ENCODE results near the gene ICAM1.

ICAM1 gene

DNA sequence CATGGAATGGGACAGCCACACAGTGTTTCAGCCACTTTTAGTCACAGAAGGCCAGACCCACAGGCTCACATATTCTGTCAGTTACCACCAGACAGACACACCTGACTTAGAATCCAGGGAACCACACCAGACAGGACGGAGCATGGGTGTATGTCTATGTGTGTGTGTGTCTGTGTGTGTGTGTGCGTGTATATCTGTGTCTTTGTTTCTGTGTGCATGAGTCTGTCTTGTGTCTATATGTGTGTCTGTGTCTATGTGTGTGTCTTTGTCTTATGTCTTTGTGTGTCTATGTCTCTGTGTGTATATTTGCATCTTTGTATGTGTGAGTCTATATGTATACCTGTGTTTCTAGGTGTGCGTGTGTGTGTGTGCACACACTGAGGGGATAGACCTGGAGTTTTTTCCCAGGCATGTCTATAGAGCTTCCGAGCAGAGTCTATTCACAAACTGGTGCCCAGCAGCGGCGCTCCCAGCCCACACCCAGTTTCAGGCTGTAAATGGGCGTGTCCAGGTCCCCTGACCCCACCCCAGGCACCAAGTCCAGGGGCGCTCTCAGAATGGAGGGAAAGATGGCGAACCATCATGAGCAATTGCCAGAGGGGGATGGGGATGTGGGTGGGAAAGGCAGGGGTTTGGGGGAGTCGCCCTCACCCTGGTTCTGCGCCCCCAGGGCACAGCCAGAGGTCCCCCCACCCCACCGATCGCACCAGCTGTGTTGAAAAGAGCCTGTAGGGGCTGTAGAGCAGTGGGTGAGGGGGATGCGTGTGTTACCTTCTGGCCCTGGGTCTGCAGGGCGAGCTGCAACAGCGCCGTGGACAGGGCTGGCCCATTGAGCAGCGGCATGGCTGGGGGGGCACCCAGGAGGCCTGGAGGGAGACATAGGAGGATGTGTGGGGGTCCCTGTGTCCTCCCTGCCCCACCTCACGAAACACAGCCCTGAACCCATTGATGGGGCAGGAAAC lies 51.2 kb downstream of the ICAM1 start:
- DNase-seq (ENCODE audit: low spot score) = no peak

DNA sequence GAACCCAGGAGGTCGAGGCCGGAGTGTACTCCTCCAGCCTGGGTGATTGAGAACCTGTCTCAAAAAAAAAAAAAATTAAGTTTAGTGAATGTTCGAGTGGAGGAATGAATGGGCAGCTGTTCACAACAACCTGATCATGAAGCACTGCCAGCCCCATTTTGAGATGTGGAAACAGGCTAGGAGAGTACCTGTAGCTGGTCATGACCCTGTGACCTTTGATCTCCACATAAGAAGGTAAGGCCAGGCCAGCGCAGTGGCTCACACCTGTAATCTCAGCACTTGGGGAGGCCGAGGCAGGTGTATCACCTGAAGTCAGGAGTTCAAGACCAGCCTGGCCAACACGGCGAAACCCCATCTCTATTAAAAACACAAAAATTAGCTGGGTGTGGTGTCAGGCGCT lies 54.8 kb downstream of the ICAM1 start:
- no peak for DNase-seq (ENCODE audit: low spot score)

DNA sequence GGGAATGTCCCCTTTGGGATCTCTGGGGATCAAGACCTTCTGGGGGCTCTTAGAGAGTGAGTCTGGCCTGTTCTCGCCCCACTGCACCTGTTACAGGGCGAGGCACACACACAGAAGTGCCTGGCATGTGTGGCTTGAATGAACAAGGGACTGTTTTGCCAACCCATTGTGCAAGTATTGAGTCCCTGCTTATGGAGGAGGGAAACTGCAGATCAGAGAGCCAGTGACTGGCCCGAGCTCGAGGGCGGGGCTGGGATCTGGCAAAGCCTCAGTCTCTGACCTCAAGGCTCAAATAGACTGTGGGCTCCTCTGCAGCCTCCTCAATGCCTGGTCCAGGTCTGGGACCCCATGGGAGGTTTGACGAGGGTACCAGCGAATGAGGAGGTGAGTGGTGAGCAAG lies 56.9 kb downstream of the ICAM1 start:
- DNase-seq (ENCODE audit: low spot score) = no peak

DNA sequence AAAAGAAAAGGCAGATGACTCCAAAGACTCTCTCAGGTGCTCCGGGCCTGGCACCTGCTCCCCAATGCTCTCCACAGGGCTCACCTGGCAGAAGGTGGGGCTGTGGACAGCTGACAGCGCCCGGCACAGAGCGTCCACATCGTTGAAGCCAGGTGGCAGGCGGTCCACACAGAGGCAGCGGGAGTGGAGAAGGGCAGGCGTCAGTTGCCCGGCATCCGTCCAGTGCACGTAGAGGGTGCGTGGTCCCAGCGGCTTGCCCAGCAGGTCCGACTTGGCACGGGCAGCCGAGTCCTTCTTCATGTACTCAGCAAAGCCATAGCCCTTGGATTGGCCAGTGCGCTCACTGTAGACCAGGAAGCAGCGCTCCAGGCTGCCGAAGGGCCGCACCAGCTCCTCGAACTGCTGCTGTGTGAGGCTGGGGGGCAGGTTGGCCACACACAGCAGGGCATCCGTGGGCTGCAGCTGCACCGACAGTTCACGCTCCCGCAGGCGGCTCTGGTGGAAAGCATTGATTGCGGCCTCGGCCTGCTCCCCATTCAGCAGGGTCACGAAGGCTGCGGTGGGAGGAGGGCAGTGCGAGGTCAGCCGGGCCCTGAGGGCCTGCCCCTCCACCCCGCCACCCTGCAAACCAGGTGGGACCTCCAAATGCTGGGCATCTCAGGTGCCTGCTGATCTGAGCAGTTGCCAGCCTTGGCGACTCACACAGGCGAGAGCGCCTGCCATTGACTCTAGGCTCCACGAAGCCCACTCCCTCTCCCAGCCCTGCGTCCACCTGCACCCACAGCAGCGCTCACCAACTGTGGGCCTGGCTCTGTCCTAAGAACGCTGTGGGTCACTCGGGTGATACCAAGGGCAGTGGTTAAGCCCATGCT lies 57.9 kb downstream of the ICAM1 start:
- no peak for DNase-seq (ENCODE audit: low spot score)

DNA sequence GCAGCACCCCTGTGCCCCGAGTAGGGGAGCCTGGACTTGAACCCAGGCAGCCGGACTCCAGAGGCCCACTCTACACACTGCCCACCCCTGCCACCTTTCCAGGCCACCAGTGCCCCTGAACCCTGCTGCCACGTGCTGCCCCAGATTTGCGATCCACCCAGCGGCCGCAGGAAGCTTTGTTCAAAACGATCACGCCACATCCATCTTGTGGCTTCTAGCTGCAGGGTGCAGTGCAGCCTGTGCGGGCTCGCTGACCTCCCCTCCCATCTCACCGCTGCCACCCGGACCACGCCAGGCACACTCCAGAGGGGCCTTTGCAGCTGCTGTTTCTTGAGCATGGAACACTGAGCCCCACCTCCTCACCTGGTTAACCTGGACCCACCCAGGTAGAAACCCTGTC lies 58.6 kb downstream of the ICAM1 start:
- DNase-seq (ENCODE audit: low spot score) = no peak

DNA sequence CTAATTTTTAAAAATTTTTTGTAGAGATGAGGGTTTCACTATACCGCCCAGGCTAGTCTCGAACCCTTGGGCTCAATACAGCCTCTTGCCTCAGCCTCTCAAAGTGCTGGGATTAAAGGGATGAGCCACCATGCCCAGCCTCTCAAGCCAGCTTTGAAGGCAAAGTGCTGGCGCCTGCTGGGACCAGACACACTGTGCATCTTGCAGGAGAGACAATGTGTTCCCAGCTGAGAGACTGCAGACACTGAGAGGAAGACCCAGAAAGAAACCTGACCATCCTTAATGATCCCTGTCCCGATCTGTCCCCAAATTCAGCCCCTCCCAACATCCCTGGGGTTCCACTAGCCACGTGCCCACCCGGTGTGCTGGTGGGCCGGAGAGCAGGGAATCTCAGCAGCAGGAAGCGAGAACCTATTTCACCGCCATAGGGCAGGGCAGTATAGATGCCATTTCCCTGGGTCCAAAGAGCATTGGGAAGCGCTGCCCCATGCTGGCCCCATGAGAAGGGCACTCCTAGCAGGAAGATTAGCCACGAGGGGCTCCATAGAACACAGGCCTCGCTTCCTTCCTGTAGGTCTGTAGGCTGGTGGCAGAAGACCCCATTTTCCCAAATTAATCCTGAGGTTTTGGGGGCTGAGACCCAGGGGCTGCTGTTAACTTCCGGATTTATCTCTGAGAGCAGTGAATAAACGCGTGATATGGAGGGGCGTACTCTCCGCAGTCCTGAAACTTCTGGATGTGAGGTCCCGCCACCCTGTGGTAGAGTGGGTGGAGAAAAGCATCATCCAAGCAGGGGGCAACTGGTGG lies 61.4 kb downstream of the ICAM1 start:
- DNase-seq (ENCODE audit: low spot score) = no peak

DNA sequence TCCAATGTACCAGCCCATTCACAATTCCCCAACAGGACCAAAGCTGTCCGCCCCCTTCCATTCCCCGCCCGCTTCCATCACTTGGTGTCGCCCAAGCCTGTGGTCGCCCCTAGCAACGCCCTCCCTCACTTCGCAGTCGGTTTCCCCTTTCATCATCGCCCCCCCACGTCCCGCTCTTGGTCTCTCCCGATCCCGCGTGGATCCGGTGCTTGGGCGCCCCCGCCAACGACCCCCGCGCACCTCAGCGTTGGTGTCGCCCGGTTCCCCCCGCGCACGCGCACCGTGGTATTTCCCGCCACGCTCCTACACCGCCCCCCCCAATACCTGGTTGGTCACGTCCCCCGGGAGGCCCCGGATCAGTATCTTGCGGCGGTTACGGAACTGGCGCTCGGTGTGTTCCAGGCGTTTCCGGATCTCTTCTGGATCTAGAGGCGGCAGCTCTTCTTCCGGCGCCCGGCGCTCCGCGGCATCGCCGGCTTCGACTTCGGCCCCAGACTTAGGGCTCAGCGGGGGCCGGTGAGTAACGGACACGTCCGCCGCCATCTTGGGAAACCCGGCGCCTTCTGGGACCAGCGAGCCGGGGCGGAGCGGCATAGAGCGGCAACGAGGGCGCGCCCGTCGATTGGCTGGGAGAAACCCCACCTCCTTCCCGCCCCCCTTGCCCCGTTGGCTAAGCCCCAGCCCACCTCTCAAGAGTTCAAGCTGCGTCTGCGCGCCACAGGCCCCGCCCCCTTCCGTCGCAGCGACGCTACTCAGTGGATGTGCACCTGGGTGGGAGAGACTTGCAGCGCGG lies 62.2 kb downstream of the ICAM1 start, which contains the start of gene RAVER1:
Gene RAVER1 (minus strand): TSS at position 565 of the 793 bp plus-strand sequence. CDS start 22 bp downstream, at position 543.
- DNase-seq (ENCODE audit: low spot score) = peak; percentile 98

DNA sequence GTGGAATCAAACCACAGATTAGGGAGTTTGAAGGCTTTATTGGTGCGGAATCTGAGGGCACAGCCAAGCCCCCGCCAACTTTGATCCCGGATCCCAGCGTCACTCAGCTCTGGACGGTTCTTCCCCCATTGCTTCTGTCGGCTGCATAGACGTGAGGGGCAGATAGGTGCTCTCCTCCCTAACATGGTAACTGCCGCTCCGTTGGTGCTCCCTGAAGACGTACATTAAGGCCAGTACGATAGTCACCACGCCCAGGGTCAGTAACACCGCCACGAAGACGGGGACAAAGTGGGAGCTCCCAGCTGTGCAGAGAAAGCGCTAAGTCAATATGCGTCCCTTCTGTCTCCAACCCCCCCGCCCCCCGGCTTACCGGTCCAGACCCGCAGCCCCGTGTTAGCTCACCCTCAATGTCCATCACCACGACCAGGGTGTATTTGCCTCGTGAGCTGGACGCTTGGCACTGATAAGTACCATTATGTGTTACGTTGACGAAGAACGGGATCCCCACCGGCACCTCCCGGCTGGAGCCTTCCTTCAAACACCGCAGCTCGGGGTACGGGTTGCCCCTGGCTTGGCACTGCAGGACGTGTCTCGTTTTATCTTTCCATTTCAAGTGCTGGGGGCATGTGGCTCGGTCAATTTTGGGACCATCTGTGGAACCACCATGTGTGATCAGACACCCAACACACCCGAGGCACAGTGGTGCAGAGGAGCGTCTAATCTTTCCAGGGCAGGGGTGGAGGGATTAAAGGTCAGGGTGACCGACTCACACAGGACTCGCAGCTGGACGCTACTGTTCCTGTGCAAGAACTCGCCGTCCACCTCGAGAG lies 63.1 kb downstream of the ICAM1 start:
- DNase-seq (ENCODE audit: low spot score) = no peak

DNA sequence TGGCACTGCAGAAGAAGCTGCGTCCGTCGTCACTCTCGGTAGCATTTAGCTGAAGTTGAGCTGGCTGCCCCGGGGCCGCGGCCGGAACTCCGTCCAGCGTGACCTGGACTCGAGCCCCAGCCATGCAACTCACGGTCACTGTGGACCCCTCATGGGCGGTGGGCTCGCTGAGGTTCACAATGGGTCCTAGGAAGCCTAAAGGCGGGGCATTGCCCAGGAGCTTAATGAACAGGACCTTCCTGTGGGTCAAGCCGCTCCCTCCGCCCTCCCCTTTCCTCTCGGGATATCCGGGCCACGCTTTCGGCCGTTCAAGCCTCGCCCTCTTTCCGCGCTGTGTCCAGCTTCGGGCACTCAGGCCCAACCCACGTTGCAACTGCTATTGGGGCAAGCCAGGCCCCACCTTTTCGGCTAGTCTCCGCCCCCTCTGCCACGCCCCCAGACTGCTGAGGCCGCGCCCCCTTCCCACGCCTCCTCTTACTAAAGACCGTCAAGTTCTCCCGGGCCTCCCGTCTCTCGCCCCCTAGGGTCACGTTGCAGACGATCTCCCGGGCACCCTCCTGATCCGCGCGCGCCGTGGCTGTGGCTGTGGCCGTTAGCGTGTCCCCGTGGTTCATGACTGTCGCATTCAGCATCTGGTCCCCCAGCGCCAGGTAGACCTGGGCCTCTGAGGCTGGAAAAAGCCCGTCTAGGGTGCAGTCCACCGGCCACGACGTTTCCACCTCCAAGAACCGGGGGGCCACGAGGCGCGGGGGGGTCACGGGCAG lies 63.9 kb downstream of the ICAM1 start:
- peak; percentile 90 for DNase-seq (ENCODE audit: low spot score)

DNA sequence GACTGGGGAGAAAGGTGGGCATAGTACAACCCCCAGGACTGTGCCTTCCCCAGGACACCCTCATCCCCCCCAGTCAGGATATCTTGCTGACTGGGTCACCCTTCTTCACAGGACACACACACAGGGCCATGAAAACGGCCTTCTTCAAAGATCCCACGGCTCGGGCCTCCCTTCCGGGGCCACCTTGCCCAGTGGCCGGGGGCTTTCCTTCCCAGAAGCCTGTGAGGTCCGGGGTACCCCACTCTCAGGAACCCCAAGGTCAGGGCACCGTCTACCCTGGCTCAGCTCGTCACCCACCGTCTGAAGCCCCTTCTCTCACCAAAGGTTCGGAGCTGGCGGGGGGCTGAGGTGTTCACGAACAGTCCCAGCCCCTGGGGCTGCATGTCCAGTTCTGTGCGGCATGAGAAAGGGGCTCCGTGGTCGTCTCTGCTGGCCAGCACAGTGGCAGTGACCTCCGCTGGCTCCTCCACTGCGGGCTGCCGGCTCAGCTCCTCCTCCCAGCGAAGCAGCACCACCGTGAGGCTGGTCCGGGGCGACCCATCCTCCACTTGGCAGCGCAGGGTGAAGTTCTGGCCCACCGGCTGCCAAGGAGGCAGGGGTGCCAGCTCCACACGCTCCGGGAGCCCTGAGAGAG lies 64.5 kb downstream of the ICAM1 start:
- no peak for DNase-seq (ENCODE audit: low spot score)
